GM23248 (cell line): Measurements from ENCODE around the gene PHACTR4. TPM values are rescaled to one million over a fixed set of nuclear protein-coding genes. Genes with fewer than 3 reads are reported as not detected.

Source experiments
- DNase-seq: peaks from one replicate; pipeline ENCODE4 v3.0.0-alpha.2; 2015
- H2AFZ ChIP-seq: fragments of 200-600 bp; sonication (generic); 2 replicates; pipeline ENCODE4 v1.6.1; 2016; ENCODE audit warnings: antibody characterized with exemption
- H3F3A ChIP-seq: fragments of 200-600 bp; sonication (generic); 2 replicates; pipeline ENCODE4 v1.6.1; 2016; ENCODE audit warnings: mild to moderate bottlenecking, antibody characterized with exemption, mixed run types; ENCODE audit not compliant: insufficient read depth
- H3K27ac ChIP-seq: fragments of 200-600 bp; sonication (generic); 2 replicates; pipeline ENCODE4 v1.5.1; 2016; ENCODE audit warnings: mild to moderate bottlenecking
- H3K27me3 ChIP-seq: fragments of 200-600 bp; sonication (generic); replicated peaks from 2 replicates; pipeline ENCODE4 v1.6.1; 2016; ENCODE audit warnings: mild to moderate bottlenecking; ENCODE audit not compliant: insufficient read depth
- H3K36me3 ChIP-seq: fragments of 200-600 bp; sonication (generic); 2 replicates; pipeline ENCODE4 v1.6.1; 2016; ENCODE audit warnings: low read depth, mild to moderate bottlenecking
- H3K4me1 ChIP-seq: fragments of 200-600 bp; sonication (generic); 2 replicates; pipeline ENCODE4 v1.6.1; 2016; ENCODE audit warnings: mild to moderate bottlenecking; ENCODE audit not compliant: insufficient read depth
- H3K4me2 ChIP-seq: fragments of 200-600 bp; sonication (generic); one replicate; pipeline ENCODE4 v1.6.1; 2016; ENCODE audit warnings: mild to moderate bottlenecking; ENCODE audit not compliant: unreplicated experiment
- H3K4me3 ChIP-seq: fragments of 200-600 bp; sonication (generic); 2 replicates; pipeline ENCODE4 v1.5.1; 2016; ENCODE audit warnings: mild to moderate bottlenecking
- H3K79me2 ChIP-seq: fragments of 200-600 bp; sonication (generic); 2 replicates; pipeline ENCODE4 v1.6.1; 2016; ENCODE audit warnings: mild to moderate bottlenecking; ENCODE audit not compliant: insufficient read depth
- H3K9ac ChIP-seq: fragments of 200-600 bp; sonication (generic); 2 replicates; pipeline ENCODE4 v1.6.1; 2016; ENCODE audit warnings: mild to moderate bottlenecking
- H3K9me2 ChIP-seq: fragments of 200-600 bp; sonication (generic); 2 replicates; pipeline ENCODE4 v1.6.1; 2016; ENCODE audit warnings: mixed run types, mild to moderate bottlenecking, moderate library complexity; ENCODE audit not compliant: insufficient read depth
- H3K9me3 ChIP-seq: fragments of 200-600 bp; sonication (generic); one replicate; pipeline ENCODE4 v1.6.1; 2017; ENCODE audit warnings: low read depth
- H4K20me1 ChIP-seq: fragments of 200-600 bp; sonication (generic); 2 replicates; pipeline ENCODE4 v1.6.0; 2016; ENCODE audit not compliant: insufficient read depth
- EZH2 ChIP-seq: fragments of 200-600 bp; sonication (generic); IDR thresholded peaks from 2 replicates; pipeline ENCODE4 v1.6.1; 2018; ENCODE audit warnings: antibody characterized with exemption, mild to moderate bottlenecking; ENCODE audit not compliant: insufficient read depth, poor library complexity, severe bottlenecking
- EZH2phosphoT487 ChIP-seq: fragments of 200-600 bp; sonication (generic); IDR thresholded peaks from 2 replicates; pipeline ENCODE4 v1.6.1; 2018; ENCODE audit warnings: antibody characterized with exemption, moderate library complexity, mild to moderate bottlenecking, low read depth; ENCODE audit not compliant: insufficient read depth
- WGBS, 2 experiments: methylation state at CpG; one replicate each; pipeline ENCODE4 v1.1.6; 2015 to 2017; ENCODE audit warnings: low lambda C conversion rate in 2 of 2, low coverage in 1 of 2; ENCODE audit errors: missing lambda C conversion rate in 2 of 2; 5-methylcytosine and 5-hydroxymethylcytosine counted together
- in situ Hi-C: fragments of 300-500 bp; cut with MboI; formaldehyde crosslinking; loops from 2 replicates; pipeline ENCODE4 v1.15.0; 2020
- polyA plus RNA-seq: library from polyadenylated mRNA; unstranded; fragments of >200 nt; fragmentation: Nextera tagmentation; extraction: Ambion mirVana; gene quantifications from 2 replicates; pipeline ENCODE4 v1.2.1, GENCODE V29; 2016
- total RNA-seq: library from RNA; depleted of rRNA; stranded (reverse); fragments of >200 nt; shearing (Covaris generic); gene quantifications from 2 replicates; pipeline ENCODE4 v1.2.3, GENCODE V29; 2014; rRNA removed

The PHACTR4 gene
- total RNA-seq (3.0 and 5.2 TPM in 2 replicates), polyA plus RNA-seq (14.3 and 14.7 TPM in 2 replicates)

- in situ Hi-C loops, result no loop called here
- H3K27ac ChIP-seq, result peak within 1 kb of the TSS; percentile 82
- H3K9me2 ChIP-seq, result no peaks in the 10 kb centered on the region
- WGBS, 2 experiments, result 1 to 2% methylated on average over 35 to 48 of the region's 61 CpGs
- H3K9me3 ChIP-seq, result no peaks in the 10 kb centered on the region
- peak within 1 kb of the TSS; percentile 96 for H3K4me3 ChIP-seq
- H2AFZ ChIP-seq, result peak within 1 kb of the TSS; percentile 97
- peaks cover 11% of the 10 kb centered on the region for H3K4me1 ChIP-seq
- H3K79me2 ChIP-seq, result peaks cover 38% of the 10 kb centered on the region
- peak; percentile 97 for DNase-seq
- H3K4me2 ChIP-seq, result peak within 1 kb of the TSS; percentile 95
- peaks cover 15% of the 10 kb centered on the region for H3F3A ChIP-seq
- no peaks in the 10 kb centered on the region for H3K27me3 ChIP-seq
- no peaks in the 10 kb centered on the region for H3K36me3 ChIP-seq
- peak within 1 kb of the TSS; percentile 90 for H3K9ac ChIP-seq
- TF ChIP-seq EZH2, result no peak
- no peak for TF ChIP-seq EZH2phosphoT487
- H4K20me1 ChIP-seq, result no peaks in the 10 kb centered on the region
Measured at GRCh38 chr1:28369371-28370238, at the start of gene PHACTR4. Gene PHACTR4 (plus strand): TSS chr1:28369740. CDS start chr1:28407448, 37,708 bp downstream.

- no peaks in the 10 kb centered on the region for H3K36me3 ChIP-seq
- TF ChIP-seq EZH2 (no peak), EZH2phosphoT487 (no peak)
- no peak overlapping the region for H3K27ac ChIP-seq
- WGBS, 2 experiments, result 34 to 36% methylated on average over 3 of the region's 3 CpGs
- in situ Hi-C loops, result no loop called here
- no peaks in the 10 kb centered on the region for H4K20me1 ChIP-seq
- no peaks in the 10 kb centered on the region for H3F3A ChIP-seq
- DNase-seq, result no peak
- no peaks in the 10 kb centered on the region for H3K27me3 ChIP-seq
- H2AFZ ChIP-seq, result no peak overlapping the region
- no peaks in the 10 kb centered on the region for H3K4me1 ChIP-seq
- no peak overlapping the region for H3K9ac ChIP-seq
- no peak overlapping the region for H3K4me3 ChIP-seq
- H3K79me2 ChIP-seq, result no peaks in the 10 kb centered on the region
- no peaks in the 10 kb centered on the region for H3K9me3 ChIP-seq
- H3K4me2 ChIP-seq, result no peak overlapping the region
- H3K9me2 ChIP-seq, result no peaks in the 10 kb centered on the region
Measured at GRCh38 chr1:28322194-28322593, 47.3 kb upstream of the PHACTR4 start.

GRCh38 chr1:28323720-28324119 lies 45.8 kb upstream of the PHACTR4 start:
- no peak overlapping the region for H3K4me2 ChIP-seq
- no peaks in the 10 kb centered on the region for H3K27me3 ChIP-seq
- no peak overlapping the region for H3K4me3 ChIP-seq
- no peaks in the 10 kb centered on the region for H3F3A ChIP-seq
- H4K20me1 ChIP-seq, result no peaks in the 10 kb centered on the region
- in situ Hi-C loops, result no loop called here
- H2AFZ ChIP-seq, result no peak overlapping the region
- no peak overlapping the region for H3K27ac ChIP-seq
- no peak for TF ChIP-seq EZH2phosphoT487
- TF ChIP-seq EZH2, result no peak
- H3K4me1 ChIP-seq, result no peaks in the 10 kb centered on the region
- no peaks in the 10 kb centered on the region for H3K9me3 ChIP-seq
- no peak overlapping the region for H3K9ac ChIP-seq
- H3K36me3 ChIP-seq, result no peaks in the 10 kb centered on the region
- DNase-seq, result no peak
- 2 to 3% methylated on average over 3 of the region's 3 CpGs for WGBS, 2 experiments
- H3K79me2 ChIP-seq, result no peaks in the 10 kb centered on the region
- no peaks in the 10 kb centered on the region for H3K9me2 ChIP-seq

- peaks cover 7% of the 10 kb centered on the region for H3K4me1 ChIP-seq
- no peaks in the 10 kb centered on the region for H3F3A ChIP-seq
- no peak overlapping the region for H3K9ac ChIP-seq
- H3K79me2 ChIP-seq, result peaks cover 10% of the 10 kb centered on the region
- H3K4me3 ChIP-seq, result no peak overlapping the region
- H3K4me2 ChIP-seq, result no peak overlapping the region
- H3K9me3 ChIP-seq, result no peaks in the 10 kb centered on the region
- H3K9me2 ChIP-seq, result no peaks in the 10 kb centered on the region
- H3K27me3 ChIP-seq, result no peaks in the 10 kb centered on the region
- TF ChIP-seq EZH2, result no peak
- TF ChIP-seq EZH2phosphoT487, result no peak
- H3K36me3 ChIP-seq, result no peaks in the 10 kb centered on the region
- in situ Hi-C loops, result no loop called here
- no peak overlapping the region for H2AFZ ChIP-seq
- DNase-seq, result no peak
- H3K27ac ChIP-seq, result no peak overlapping the region
- no peaks in the 10 kb centered on the region for H4K20me1 ChIP-seq
Measured at GRCh38 chr1:28326515-28326914, 43.0 kb upstream of the PHACTR4 start.
